Endothelial cell of umbilical vein (primary cell): ENCODE data around the gene TFF2. TPM values are rescaled to one million over a fixed set of nuclear protein-coding genes. Genes with fewer than 3 reads are reported as not detected.

Source experiments
- BruUV-seq: library from RNA; stranded (reverse); fragments of 400-500 nt; replicated peaks from 2 replicates; lab custom pipeline; 2021; lab: Mats Ljungman, UMichigan
- CTCF ChIA-PET: fragments of 300-600, 350-600 bp; sonication (Branson Sonifier 250); formaldehyde crosslinking; loops from one replicate; lab custom pipeline; 2021; ENCODE audit warnings: antibody characterized with exemption, inconsistent platforms; lab: Charles Lee
- POLR2A ChIA-PET: fragments of 300-600, 350-600 bp; sonication (Branson Sonifier 250); formaldehyde crosslinking; loops from one replicate; lab custom pipeline; 2021; ENCODE audit warnings: antibody characterized with exemption, inconsistent platforms; lab: Charles Lee
- DNase-seq: peaks from one replicate; pipeline ENCODE4 v3.0.0-alpha.2; 2011; ENCODE audit warnings: low read depth, low spot score
- FAIRE-seq: peaks from 2 replicates; lab custom pipeline; 2011; peaks lifted over from hg19 to GRCh38; lab: Jason Lieb, UNC
- H2AFZ ChIP-seq: 2 replicates; pipeline ENCODE4 v1.6.0; 2012; ENCODE audit warnings: low read depth, low read length, control low read depth, inconsistent platforms
- H3K27ac ChIP-seq: 2 replicates; pipeline ENCODE4 v1.5.1; 2011; ENCODE audit warnings: low read depth, mild to moderate bottlenecking, control low read depth, low read length, moderate library complexity; ENCODE audit not compliant: insufficient read depth
- H3K27me3 ChIP-seq, 2 experiments: 2 replicates each; pipeline versions ENCODE4 v1.6.0 to v1.6.1; 2011; ENCODE audit warnings: low read length in 2 of 2, mixed read lengths in 1 of 2; ENCODE audit not compliant: control insufficient read depth in 2 of 2, insufficient read depth in 2 of 2
- H3K36me3 ChIP-seq, 2 experiments: 2 replicates in 1 of 2; 3 replicates in 1 of 2; pipeline ENCODE4 v1.5.1; 2011; ENCODE audit warnings: low read length in 2 of 2, mild to moderate bottlenecking in 1 of 2, moderate library complexity in 1 of 2; ENCODE audit not compliant: control insufficient read depth in 2 of 2, insufficient read depth in 2 of 2; ENCODE audit errors: extremely low read depth in 1 of 2
- H3K4me1 ChIP-seq: 3 replicates; pipeline ENCODE4 v1.5.1; 2011; ENCODE audit warnings: mild to moderate bottlenecking, low read length; ENCODE audit not compliant: control insufficient read depth, insufficient read depth; ENCODE audit errors: extremely low read depth
- H3K4me2 ChIP-seq: 2 replicates; pipeline ENCODE4 v1.6.1; 2011; ENCODE audit warnings: low read length, control low read depth, mixed read lengths; ENCODE audit not compliant: insufficient read depth
- H3K4me3 ChIP-seq, 3 experiments: fragments of 200-600 bp in 1 of 3; sonication (generic), shearing (Covaris generic) in 1 of 3; replicated peaks in 1 of 3; 2 replicates each; pipeline ENCODE4 v1.5.1; 2011 to 2016; ENCODE audit warnings: control low read depth in 3 of 3, low read length in 3 of 3, mild to moderate bottlenecking in 2 of 3, inconsistent platforms in 1 of 3, low read depth in 1 of 3, moderate library complexity in 1 of 3; ENCODE audit not compliant: insufficient read depth in 1 of 3
- H3K79me2 ChIP-seq: 2 replicates; pipeline ENCODE4 v1.6.0; 2012; ENCODE audit warnings: low read length, inconsistent platforms; ENCODE audit not compliant: control insufficient read depth, insufficient read depth
- H3K9ac ChIP-seq: replicated peaks from 2 replicates; pipeline ENCODE3; 2011; ENCODE audit warnings: low read length, control low read depth; ENCODE audit not compliant: insufficient read depth; ENCODE audit errors: extremely low read depth
- H3K9me1 ChIP-seq: replicated peaks from 3 replicates; pipeline ENCODE4 v1.6.0; 2011; ENCODE audit warnings: mild to moderate bottlenecking, low read length; ENCODE audit not compliant: control insufficient read depth, insufficient read depth; ENCODE audit errors: extremely low read depth
- H3K9me3 ChIP-seq: replicated peaks from 2 replicates; pipeline ENCODE4 v1.5.1; 2012; ENCODE audit warnings: low read length, inconsistent platforms; ENCODE audit not compliant: control insufficient read depth, insufficient read depth
- H4K20me1 ChIP-seq: replicated peaks from 2 replicates; pipeline ENCODE3; 2011; ENCODE audit warnings: mild to moderate bottlenecking, low read length; ENCODE audit not compliant: control insufficient read depth, insufficient read depth; ENCODE audit errors: extremely low read depth
- EZH2 ChIP-seq: IDR thresholded peaks from 2 replicates; pipeline ENCODE4 v1.6.1; 2012; ENCODE audit warnings: borderline replicate concordance, low read depth, mild to moderate bottlenecking, moderate library complexity, low read length, inconsistent platforms; ENCODE audit not compliant: severe bottlenecking
- FOS ChIP-seq: IDR thresholded peaks from 2 replicates; pipeline ENCODE4 v1.6.1; 2011; ENCODE audit warnings: mild to moderate bottlenecking, low read length, moderate library complexity, borderline replicate concordance; ENCODE audit not compliant: insufficient read depth
- GATA2 ChIP-seq: IDR thresholded peaks from 2 replicates; pipeline ENCODE4 v1.7.0; 2011; ENCODE audit warnings: low read depth, mild to moderate bottlenecking, moderate library complexity, mixed read lengths, low read length; ENCODE audit not compliant: insufficient read length, insufficient read depth
- JUN ChIP-seq: IDR thresholded peaks from 2 replicates; pipeline ENCODE4 v1.6.1; 2011; ENCODE audit warnings: borderline replicate concordance, low read depth; ENCODE audit not compliant: insufficient read length, insufficient read depth
- MYC ChIP-seq: IDR thresholded peaks from one replicate; pipeline ENCODE4 v1.6.1; 2011; ENCODE audit warnings: mild to moderate bottlenecking, low read depth, low read length
- POLR2A ChIP-seq: IDR thresholded peaks from 2 replicates; pipeline ENCODE4 v1.6.1; 2012; ENCODE audit warnings: low read depth, mild to moderate bottlenecking, control low read depth, low read length
- POLR2AphosphoS5 ChIP-seq: IDR thresholded peaks from 2 replicates; pipeline ENCODE4 v1.6.1; 2012; ENCODE audit warnings: low read depth, mild to moderate bottlenecking, control low read depth, low read length, moderate library complexity; ENCODE audit not compliant: insufficient read depth
- dilution Hi-C: fragments of 300-500 bp; cut with MboI; formaldehyde crosslinking; loops from one replicate; pipeline ENCODE4 v1.15.0; 2019; ENCODE audit warnings: low sequenced_read_pairs; ENCODE audit not compliant: extremely low pct_ligation_motif_present
- intact Hi-C: fragments of 100-400 bp; cut with micrococcal nuclease; formaldehyde crosslinking; loops from one replicate; pipeline ENCODE4 v1.10.0; 2022
- polyA plus RNA-seq, 4 experiments: library from polyadenylated mRNA; depleted of rRNA in 3 of 4; stranded (reverse) in 3 of 4; unstranded in 1 of 4; fragments of >200 nt; gene quantifications; 2 replicates each; pipeline versions ENCODE4 v1.2.1 to v1.2.3, GENCODE V29; 2011 to 2012; ENCODE audit warnings: missing spikeins in 1 of 4
- total RNA-seq: library from RNA; stranded (reverse); gene quantifications from 2 replicates; pipeline ENCODE4 v1.2.3, GENCODE V29; 2021
- TF ChIP-seq, protein P1 (sequence below): IDR thresholded peaks from 2 replicates; pipeline ENCODE4 v1.6.1; 2011; ENCODE audit not compliant: insufficient read depth, insufficient read length
- TF ChIP-seq, protein P2 (sequence below), 2 donors: IDR thresholded peaks; 1 replicate in 1 of 2; 2 replicates in 1 of 2; pipeline ENCODE4 v1.5.1; 2011; ENCODE audit warnings: low read length in 2 of 2, mild to moderate bottlenecking in 2 of 2, moderate library complexity in 2 of 2, control low read depth in 1 of 2, inconsistent platforms in 1 of 2, low read depth in 1 of 2; ENCODE audit not compliant: insufficient read depth in 1 of 2; ENCODE audit errors: extremely low read depth in 1 of 2

Gene TFF2
- total and polyA plus RNA-seq, 2 donors (not counting 3 experiments of a cell fraction or from before 2014, with no cell fraction given) = not detected

DNA sequence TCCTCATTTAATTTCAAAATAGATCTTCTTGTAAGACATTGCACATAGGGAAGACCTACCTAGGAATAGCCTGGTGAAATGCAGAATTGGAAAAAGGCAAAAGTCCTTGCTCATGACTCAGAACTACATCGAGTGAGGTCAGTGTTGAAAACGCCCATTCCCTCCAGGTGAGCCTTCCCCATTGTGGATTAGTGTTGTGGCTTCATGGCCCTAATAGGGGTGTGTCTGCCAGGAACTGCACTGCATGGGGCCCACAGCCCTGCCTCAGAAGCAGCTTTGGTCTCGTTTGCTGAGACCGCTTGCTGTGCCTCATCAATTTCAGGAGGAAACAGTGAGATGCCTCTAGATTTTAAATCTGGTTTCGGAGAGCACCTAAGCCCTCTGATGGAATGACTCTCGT lies 52.6 kb downstream of the TFF2 start:
- ChIA-PET CTCF (interaction anchor here (2.1 to 3.0 kb wide), 2 partner anchors 12 to 134 kb away, joined by 6 to 22 read pairs; no protein-coding TSS in a partner anchor), POLR2A (no interaction called here)
- no peaks in the 10 kb centered on the region for H4K20me1 ChIP-seq
- H3K9me1 ChIP-seq = no peaks in the 10 kb centered on the region
- dilution Hi-C loops = no loop called here
- H3K9ac ChIP-seq = no peak overlapping the region
- DNase-seq (no peak), FAIRE-seq (no peak)
- H3K4me1 ChIP-seq = peaks cover 10% of the 10 kb centered on the region
- H3K79me2 ChIP-seq = no peaks in the 10 kb centered on the region
- intact Hi-C loops = no loop called here
- H3K27ac ChIP-seq = no peak overlapping the region
- no peaks in the 10 kb centered on the region for H3K27me3 ChIP-seq
- no peak overlapping the region for H3K4me2 ChIP-seq
- H2AFZ ChIP-seq = no peak overlapping the region
- no peak overlapping the region for H3K4me3 ChIP-seq
- H3K36me3 ChIP-seq = no peaks in the 10 kb centered on the region
- no peak for TF ChIP-seq EZH2
- no peak for TF ChIP-seq POLR2AphosphoS5
- no peak for TF ChIP-seq FOS
- TF ChIP-seq, protein P1, sequence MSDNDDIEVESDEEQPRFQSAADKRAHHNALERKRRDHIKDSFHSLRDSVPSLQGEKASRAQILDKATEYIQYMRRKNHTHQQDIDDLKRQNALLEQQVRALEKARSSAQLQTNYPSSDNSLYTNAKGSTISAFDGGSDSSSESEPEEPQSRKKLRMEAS = no peak
- TF ChIP-seq, protein P2, sequence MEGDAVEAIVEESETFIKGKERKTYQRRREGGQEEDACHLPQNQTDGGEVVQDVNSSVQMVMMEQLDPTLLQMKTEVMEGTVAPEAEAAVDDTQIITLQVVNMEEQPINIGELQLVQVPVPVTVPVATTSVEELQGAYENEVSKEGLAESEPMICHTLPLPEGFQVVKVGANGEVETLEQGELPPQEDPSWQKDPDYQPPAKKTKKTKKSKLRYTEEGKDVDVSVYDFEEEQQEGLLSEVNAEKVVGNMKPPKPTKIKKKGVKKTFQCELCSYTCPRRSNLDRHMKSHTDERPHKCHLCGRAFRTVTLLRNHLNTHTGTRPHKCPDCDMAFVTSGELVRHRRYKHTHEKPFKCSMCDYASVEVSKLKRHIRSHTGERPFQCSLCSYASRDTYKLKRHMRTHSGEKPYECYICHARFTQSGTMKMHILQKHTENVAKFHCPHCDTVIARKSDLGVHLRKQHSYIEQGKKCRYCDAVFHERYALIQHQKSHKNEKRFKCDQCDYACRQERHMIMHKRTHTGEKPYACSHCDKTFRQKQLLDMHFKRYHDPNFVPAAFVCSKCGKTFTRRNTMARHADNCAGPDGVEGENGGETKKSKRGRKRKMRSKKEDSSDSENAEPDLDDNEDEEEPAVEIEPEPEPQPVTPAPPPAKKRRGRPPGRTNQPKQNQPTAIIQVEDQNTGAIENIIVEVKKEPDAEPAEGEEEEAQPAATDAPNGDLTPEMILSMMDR (IDR thresholded peaks at IDR 0.05; ENCODE audit: extremely low read depth in 1 of 2, insufficient read depth in 1 of 2, low read depth in 1 of 2, low read length in 2 of 2) = no peak
- no peak for TF ChIP-seq JUN
- TF ChIP-seq MYC = no peak
- no peak for TF ChIP-seq GATA2
- no peak for TF ChIP-seq POLR2A
- BruUV-seq = no TSS peak
- H3K9me3 ChIP-seq = no peaks in the 10 kb centered on the region
